HCT116 (cell line): ENCODE measurements around the gene CAT.

ENCODE experiments used
- CTCF ChIP-seq, 3 experiments: fragments of 200-600 bp in 1 of 3; sonication (generic) in 1 of 3; IDR thresholded peaks in 2 of 3; conservative IDR thresholded peaks in 1 of 3; 2 replicates each; pipeline ENCODE4 v1.5.1; 2012 to 2017; ENCODE audit warnings: low read depth in 2 of 3, low read length in 2 of 3, antibody characterized with exemption in 1 of 3, borderline replicate concordance in 1 of 3, control low read depth in 1 of 3, mild to moderate bottlenecking in 1 of 3, mixed read lengths in 1 of 3, mixed run types in 1 of 3, moderate library complexity in 1 of 3; ENCODE audit not compliant: insufficient read depth in 1 of 3
- EZH2 ChIP-seq: fragments of 200-600 bp; sonication (generic); IDR thresholded peaks from 2 replicates; pipeline ENCODE4 v1.6.1; 2017; ENCODE audit warnings: antibody characterized with exemption, mixed run types
- POLR2A ChIP-seq: IDR thresholded peaks from 2 replicates; pipeline ENCODE4 v1.7.0; 2011; ENCODE audit warnings: borderline replicate concordance; ENCODE audit not compliant: insufficient read depth, insufficient read length; ENCODE audit errors: extremely low read depth
- RAD21 ChIP-seq: IDR thresholded peaks from 2 replicates; pipeline ENCODE4 v1.6.1; 2012; ENCODE audit warnings: low read depth, mild to moderate bottlenecking
- SRF ChIP-seq: IDR thresholded peaks from 2 replicates; pipeline ENCODE4 v1.6.1; 2012; ENCODE audit warnings: low read depth

GRCh38 chr11:34425867-34426266 is 12.9 kb upstream of the CAT start:
- no peak for TF ChIP-seq RAD21
- no peak for TF ChIP-seq EZH2
- no peak for TF ChIP-seq POLR2A
- no peak for TF ChIP-seq SRF
- no peak for TF ChIP-seq CTCF (IDR thresholded peaks at IDR 0.05 in 2 of 3, conservative IDR thresholded peaks at IDR 0.05 in 1 of 3; ENCODE audit: borderline replicate concordance in 1 of 3, insufficient read depth in 1 of 3, low read depth in 2 of 3, low read length in 2 of 3)
